ENCODE data around the gene AKAP9.
"Not testable (repeated sequence)": the region's sequence is repeated elsewhere in the genome, so short reads cannot be mapped to it uniquely, and the experiment has no call there.

The AKAP9 gene

DNA sequence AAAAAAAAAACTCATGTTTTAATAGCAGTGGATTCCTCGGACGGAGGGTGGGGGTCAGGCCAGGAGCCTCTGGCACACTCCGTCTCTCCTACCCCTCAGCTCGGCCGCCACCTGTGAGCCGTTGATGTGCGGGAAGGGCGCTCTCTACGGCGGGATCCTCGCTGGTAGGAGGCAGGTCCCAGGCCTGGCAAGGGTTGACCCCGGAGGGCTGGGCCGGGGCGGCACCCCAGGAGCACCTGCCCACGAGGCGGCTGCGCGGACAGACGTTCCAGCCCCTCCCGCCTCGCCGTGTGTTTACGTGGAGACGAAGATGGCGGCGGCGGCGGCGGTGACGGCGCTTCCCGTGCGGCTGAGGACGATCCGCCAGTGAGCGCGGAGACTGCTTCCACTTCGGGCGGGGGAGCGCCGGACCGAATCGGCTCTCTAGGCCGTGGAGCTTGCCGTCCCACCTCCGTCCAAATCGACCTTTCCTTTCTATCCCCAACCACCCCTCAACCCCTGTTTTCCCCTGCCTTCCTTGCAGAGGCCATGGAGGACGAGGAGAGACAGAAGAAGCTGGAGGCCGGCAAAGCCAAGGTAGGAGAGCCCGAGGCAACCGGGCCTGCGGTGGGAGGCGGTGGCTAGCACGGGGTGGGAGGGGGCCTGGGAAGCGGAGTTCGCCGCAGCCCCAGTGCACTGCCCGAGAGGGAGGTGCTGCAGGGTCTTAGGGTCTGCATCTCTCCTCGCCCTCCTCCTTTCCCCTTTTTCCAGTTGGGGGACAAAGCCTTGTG, at the start of gene AKAP9:
TSS of gene AKAP9 (plus strand) at position 291 of the 770 bp plus-strand sequence. CDS start at position 529, 238 bp downstream.
- peak; percentile 91 to 92 for DNase-seq

DNA sequence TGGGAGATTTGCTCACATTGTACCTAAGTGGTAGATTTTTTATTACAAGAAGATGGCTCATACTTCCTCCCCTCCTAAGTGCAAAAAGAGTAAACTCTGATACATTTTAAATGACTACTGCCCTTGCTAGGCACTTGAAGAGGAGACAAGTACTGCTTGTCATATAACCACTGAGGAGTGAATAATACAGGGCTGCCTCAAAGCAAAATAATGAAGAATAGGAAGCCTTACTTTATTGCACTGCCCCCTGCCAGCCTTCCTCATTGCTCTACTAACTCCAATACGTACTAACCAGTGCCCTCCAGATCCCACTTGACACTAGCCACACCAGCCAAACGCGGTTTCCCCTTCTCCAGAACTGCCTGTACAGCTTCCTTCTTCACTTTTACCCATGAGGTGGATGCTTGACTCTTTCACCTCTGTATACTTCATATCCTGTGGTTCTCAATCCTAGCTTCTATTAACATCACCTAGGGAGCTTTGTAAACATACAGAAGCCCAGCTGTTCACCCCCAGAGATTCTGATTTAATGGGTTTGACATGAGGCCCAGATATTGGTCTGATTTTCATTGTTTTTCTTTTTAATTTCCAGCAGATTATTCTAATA, 48.5 kb upstream of the AKAP9 start:
- DNase-seq = peak; percentile 2 to 27

DNA sequence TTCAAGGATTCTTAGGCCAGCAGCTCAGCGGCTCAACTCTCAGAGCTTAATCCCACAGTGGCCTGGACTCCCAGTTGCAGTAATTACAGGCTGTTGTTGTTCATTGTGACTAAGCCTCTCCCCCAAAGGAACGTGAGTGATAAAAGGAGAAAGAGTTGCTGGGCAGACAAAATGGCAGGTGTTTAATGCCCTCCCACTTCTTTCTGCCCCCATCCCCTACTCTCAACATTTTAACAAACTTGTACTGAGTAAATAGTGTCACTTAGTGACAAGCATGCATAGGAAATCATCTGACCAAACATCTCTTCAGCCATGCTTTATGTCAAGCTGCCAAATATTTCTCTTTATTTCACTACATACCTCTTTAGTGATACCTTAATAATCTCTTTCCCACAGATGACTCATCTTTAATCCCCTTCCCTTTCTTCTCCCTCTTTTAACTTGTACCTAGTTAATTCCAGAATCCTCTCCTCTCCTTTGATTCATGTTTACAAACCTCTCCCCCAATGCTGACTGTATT, 47.8 kb upstream of the AKAP9 start:
- DNase-seq = peak in 1 of 2 experiments; percentile 16

DNA sequence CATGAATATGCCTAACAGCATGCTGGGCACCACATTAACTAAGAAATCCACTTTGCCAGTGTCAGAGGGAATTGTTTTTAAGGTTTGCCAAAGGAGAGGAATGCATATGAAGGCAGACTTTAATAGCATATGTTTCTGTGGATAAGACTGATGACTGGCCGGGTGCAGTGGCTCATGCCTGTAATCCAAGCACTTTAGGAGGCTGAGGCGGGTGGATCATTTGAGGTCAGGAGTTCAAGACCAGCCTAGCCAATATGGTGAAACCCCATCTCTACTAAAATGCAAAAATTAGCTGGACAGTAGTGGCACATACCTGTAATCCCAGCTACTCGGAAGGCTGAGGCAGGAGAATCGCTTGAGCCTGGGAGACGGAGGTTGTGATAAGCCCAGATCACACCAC, 47.0 kb upstream of the AKAP9 start:
- DNase-seq = not testable (repeated sequence)

DNA sequence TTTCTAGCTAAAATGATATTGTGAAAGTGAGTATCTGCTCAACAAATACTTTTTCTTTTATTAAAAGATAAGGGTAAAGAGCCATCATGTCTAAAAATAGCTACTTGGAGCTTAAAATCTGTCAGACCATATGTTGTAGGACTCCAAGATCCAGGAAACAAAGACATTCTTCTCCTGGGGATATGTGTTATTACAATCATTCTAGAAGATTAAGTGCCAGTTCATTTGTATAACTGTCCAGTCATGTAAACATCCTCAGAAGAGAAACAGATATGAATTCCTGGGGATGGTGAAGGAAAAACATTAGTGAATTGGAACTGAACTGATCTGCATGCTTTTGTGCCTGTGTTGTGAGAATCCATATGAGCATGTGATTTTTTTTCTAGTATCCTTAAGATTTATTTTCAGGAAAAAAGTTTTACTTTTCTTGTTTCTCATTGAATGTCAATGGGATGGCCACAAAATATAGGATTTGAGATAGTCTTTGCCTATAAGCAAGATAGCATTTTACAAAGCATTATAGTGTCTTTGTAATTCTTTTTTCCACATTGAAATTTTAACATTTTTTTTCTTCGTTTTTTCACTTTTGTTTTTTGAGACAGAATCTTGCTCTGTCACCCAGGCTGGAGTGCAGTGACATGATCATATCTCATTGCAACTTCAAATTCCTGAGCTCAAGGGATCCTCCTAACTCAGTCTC, 45.7 kb upstream of the AKAP9 start:
- no peak for DNase-seq

DNA sequence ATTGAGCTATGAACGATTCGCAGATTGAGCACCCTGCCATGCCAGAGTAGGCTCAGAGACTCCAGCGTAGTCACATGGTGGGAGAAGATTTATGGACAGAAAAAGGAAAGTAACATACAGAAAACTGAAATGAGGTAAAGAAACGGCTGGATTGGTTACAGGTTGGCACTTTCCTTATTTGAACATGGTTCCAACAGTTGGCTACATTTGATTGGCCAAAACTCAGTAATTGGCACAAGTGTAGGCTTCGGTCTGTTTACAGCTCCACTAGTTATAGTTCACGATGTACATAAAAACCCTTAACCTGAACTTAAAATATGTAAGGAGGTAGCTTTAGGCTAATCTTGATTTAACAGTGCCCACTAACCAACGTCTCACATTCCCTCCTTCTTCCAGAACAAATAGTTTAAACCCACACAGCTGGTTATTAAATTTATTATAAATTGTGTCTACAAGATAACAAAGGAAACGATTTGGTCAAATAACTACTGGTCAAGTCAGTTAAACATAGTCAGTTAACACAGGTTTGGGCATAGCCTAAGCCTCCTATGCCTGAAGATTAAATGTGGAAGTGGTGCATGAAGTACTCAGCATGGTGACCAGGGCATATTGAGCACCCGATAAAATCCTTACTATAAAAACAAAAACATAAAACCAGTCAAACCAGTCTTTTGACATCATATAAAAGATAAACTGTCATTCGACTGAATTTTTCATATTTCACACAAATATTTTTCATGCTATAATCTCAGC, 42.2 kb upstream of the AKAP9 start:
- no peak for DNase-seq

DNA sequence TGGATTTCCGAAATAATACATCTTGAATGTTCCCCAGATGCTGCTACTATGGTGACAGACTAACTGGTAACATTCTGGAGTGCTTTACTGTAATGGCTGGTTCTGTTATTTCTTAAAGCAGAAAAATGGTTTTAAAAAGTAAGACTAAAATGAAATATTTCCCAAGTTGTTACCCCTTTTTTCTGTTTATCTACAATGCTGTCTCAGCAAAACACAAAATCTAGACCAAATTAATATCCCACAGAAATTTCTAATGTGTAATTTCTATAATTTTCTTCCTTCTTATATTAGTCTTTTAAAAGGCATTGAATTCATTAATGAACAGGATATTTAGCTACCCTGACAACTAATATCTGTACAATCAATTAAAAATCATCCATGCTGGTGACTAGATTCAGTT, 41.1 kb upstream of the AKAP9 start:
- no peak for DNase-seq

DNA sequence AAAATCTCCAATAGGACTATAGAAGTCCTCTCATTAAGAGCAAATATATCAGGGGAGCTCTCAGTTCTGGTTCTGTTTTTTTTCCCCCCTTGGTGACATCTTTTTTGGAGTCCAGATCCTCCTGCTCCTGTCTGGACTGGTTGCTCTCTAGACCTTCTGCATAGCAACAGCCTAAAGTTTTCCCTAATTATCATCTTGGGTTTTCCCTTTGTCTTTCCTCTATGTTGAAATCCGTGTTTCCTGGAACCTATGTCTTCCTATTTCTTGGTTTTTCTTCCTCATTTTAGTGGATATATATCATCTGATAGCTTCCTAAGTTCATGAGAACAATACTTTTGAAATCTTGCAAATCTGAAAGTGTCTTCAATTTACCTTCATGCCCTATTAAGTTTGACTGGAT, 30.5 kb upstream of the AKAP9 start:
- no peak for DNase-seq

DNA sequence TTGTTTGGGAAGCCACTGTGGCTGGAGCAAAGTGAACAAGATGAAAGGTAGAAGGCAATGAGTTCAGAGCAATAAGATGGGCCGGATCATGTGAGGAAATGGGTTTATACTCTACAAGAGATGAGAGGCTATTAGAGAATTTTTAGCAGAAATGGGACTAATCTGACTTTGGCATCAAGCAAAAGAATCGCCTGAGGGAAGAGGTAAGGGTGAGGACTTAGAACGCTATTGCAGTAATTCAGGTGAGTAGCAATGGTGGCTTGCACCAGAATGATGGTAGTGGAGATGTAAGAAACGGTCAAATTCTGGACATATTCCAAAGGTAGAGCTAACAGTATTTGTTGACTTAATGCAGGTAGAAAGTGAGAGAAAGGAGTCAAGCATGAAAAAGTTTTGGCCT, 29.5 kb upstream of the AKAP9 start:
- DNase-seq = no peak

DNA sequence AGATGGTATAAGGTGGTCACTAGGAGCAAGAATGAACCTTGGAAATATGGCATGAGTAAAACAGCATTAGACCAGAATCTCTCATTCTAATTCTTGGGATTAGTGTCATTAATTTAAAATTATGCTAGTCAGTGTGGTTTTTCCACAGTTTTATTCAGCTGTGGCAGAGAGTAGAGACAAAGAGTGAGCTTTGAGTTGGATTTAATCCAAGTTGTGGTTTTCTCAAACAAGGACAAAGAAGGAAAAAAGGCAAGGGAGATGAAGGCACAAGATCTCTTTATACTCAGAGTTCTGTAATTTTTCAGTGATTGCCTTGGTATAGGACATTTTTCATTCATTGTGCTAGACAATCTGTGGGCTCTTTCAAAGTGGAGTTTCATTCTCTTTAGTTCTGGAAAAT, 28.2 kb upstream of the AKAP9 start:
- no peak for DNase-seq

DNA sequence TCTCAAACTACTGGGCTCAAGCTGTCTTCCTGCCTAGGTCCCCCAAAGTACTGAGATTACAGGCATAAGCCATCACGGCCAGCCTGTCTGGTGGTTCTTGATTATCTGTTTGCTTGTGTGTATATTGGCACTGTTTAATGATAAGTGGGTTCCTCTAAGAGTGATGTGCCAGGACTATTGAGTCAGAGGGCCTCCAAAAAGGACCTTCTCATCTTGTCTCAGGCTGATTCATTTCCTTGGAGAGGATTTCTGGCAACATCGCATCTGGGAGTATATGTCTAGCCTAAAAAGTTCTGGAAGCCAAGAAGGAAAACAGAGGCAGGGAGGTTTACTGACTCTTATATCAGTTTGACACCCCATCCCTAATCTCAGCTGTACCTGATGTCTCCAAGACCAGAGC, 27.1 kb upstream of the AKAP9 start:
- DNase-seq = no peak

DNA sequence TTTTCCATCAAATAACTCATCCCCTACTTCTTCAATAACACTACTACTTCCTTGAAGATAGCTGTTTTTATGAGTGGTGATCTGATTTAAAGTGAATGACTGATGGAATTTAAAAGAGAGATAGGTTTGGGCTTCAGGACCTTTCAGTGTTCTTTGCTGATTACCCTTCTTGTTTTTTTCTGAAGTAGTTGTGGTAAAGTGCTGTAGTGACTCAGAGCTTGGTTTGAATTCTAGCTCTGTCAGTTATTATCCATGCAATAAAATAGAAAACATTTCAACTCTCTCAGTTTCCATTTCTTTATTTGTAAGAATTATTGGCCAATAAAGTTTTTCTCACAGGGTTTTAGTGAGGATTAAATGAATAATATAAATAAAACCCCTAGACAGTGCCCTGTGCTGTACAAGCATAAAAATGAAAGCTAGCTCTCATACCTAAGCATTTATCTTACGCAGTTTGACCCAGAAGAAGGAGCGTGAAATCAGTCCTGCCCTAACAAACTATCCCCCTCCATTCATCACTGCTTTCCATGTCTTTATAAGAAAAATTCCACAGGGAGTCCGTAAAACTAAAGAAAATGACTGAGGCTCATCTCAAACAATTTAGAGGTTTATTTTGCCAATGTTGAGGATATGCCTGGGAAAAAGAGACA, 25.1 kb upstream of the AKAP9 start:
- no peak for DNase-seq

DNA sequence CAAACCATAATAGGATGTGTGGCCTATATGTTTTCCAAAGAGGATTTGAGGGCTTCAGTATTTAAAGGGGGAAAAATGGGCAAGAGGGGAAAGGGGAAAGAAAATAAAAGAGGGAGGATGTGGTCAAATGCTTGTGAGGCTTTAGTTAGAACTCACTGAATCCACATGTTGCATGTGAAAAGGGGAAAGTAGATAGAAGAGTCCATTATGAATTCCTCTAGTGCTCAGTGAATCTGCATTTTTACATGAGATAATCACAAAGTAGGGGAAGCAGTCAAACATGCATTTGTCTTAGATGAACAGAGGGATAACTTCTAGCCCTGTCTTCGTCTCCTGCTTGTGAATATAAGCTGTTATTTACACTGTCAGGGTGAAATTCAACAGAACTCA, 24.6 kb upstream of the AKAP9 start:
- no peak for DNase-seq

DNA sequence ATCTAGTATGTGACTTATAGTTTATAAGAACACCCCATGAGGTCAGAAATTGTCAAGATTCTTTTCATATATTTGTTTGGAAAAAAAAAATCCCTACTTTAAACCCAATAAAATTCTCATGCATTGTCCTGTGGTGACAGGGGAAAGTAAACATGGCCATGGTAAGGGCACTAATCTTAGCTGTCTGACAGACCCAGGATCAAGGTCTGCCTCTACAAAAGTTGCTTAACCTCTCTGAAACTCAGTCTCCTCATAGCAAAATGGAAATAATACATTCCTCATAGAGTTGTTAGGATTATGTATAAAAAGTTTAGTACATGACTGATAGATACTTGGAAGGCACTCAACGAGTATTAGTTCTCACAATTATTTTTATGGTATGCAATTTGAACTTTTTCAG, 22.3 kb upstream of the AKAP9 start:
- no peak for DNase-seq

DNA sequence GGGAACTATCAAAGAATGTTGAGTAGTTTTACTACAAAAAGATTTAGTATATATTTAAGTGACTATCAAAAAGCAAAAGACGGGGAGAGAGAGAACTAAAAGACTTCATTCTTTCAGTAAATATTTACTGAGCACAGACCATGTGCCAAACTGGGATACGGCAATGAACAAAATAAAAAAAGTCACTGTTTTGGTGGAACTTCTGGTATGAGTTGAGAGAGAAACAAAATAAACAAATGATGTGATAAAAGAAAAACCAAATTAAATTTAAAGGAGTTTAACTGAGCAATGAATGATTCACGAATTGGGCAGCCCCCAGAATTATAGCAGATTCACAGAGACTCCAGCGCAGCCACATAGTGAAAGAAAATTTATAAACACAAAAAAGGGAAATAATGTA, 17.8 kb upstream of the AKAP9 start:
- no peak for DNase-seq

DNA sequence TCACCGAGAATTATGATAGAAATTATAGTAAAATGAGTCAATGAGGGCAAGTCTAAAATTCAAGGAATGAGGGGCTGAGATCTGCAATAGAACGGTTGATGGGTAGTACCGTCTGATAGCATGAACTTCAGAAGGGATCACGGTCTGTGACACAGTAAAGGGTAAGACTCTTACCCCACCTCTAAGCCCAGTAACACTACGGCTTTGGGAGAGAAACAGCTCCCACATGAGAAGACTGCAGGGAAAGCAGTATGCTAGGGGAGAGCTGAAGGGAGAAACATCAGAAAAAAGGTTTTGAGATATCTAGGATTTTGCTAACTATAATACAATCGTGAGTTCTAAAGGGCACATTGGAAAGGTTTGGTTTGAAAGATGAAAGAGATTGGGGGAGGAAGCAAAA, 12.8 kb upstream of the AKAP9 start:
- no peak for DNase-seq

DNA sequence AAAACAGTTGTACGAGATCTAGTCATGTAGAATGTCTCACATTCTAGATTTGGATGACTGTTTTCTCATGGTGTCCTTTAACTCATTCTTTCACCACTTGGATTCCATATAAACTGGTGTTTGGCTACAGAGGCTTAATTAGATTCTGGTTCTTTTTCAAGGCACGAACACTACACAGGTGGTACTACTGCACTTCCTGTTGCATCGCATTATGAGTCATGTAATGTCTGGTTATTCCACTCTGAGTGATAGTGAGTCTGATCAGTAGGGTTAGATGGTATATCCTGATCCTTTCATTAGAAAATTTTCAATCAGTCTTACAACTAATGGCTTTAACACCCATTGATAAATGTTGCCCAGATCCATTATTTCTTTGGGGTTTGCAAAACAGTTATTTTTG, 11.2 kb upstream of the AKAP9 start:
- peak in 1 of 2 experiments; percentile 32 for DNase-seq

DNA sequence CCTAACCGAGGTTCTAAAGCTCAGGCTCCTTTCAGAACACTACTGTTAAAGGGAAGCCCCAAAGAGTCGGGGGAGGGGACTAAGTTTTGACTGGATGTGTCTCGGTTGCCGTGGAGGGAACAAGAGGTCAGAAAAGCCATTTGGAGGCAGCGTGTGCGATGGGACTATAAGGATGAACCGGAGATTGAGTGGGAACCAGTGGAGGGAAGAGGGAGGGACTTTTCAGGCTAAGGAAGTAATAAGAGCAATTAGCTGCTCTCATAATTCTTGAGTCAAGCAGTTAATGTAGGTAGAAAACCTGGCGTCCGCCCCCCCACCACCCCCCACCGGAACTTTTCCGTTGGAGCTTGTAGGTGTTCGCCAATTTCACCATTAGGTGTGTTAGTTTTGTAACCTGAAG, 491 bp upstream of the AKAP9 start:
- DNase-seq = peak in 1 of 2 experiments; percentile 61

DNA sequence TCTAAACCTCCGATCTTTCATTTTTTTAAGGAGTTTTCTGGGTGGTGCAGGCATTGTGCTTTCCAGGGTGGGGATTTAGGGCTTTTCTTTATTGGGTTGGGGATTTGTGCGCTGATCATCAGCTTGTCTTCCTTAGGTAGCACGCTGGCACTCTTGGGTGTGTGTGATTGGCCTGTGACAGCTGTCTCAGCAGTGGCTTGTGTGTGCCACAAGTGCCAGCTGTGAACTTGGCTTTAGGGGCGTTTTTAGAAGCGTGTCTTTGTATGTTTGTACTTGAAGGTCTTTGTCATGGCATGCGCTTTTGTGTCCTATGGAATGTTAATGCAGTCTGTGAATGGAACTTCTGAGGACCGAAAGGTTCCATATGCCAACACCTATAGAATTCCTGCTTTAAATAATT, 788 bp downstream of the AKAP9 start:
- peak; percentile 34 to 68 for DNase-seq

DNA sequence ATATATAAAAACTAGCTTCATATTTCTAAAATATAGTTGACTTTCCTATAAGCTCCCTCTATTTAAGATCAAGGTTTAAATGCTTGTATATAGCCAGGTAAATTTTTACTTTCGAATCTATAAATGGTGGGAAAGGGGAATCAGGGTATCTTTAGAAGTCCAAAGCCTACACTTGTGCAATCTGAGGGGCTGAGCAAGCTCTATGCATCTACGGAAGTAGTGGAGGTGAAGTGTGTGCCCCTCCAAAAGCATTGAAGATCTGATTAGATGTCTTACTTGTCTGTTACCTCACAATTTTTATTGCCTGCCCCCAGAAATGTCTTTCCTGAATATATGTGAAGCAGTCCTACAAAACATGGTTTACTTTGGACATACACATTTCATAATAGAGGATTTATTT, 1.6 kb downstream of the AKAP9 start:
- DNase-seq = no peak

DNA sequence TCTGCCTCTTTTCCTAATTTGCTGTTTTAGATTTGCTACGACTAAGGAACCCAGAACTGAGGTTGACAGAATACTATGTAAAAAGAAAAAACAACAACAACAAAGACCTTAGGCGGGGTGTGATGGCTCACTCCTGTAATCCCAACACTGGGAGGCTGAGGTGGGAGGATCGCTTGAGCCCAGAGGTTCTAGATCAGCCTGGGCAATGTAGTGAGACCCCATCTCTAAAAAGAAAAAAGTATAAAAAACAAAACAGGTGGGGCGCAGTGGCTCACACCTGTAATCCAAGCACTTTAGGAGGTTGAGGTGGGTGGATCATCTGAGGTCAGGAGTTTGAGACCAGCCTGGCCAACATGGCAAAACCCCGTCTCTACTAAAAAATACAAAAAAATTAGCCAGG, 4.3 kb downstream of the AKAP9 start:
- DNase-seq = not testable (repeated sequence)

DNA sequence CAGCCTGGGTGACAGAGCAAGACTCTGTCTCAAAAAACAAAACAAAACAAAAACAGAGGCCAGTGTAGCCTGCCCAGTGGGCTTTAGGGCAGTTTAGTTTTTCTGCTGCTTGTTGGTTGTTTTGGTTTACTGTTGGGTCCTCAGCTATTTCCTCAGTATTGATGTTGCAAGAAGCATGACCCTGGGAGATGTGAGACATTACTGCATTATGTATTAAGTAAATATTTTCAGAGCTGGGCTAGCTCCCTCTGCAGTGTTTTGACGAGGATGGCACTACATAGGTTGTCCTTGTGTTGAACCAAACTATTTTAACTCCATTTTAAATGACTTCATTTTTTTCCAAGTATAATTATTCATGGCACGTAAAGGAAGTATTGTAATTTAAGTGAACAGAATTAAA, 4.8 kb downstream of the AKAP9 start:
- no peak for DNase-seq

DNA sequence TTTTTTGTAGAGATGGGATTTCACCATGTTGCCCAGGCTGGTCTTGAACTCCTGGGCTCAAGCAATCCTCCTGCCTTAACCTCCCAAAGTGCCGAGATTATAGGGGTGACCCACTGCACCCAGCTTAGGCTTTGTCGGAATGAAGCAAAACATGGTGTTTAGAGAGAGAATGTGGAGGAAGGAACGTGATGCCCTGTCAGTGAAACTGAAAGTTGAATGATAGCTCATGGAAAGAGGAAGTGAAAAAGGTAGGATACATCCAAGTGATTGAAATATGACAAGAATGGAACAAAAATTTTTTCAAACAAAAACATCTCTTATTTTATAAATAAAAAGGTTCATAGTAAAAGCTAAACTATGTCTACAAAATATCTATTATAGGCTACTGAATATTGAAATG, 5.9 kb downstream of the AKAP9 start:
- no peak for DNase-seq

Measured in NCI-H2081 (cell line).